ENCODE results near the gene NET1. TPM values are rescaled to one million over a fixed set of nuclear protein-coding genes. Genes with fewer than 3 reads are reported as not detected.

Gene NET1
- total RNA-seq, 2 experiments from 2014 or later, result 20.3 to 22.7 TPM

DNA sequence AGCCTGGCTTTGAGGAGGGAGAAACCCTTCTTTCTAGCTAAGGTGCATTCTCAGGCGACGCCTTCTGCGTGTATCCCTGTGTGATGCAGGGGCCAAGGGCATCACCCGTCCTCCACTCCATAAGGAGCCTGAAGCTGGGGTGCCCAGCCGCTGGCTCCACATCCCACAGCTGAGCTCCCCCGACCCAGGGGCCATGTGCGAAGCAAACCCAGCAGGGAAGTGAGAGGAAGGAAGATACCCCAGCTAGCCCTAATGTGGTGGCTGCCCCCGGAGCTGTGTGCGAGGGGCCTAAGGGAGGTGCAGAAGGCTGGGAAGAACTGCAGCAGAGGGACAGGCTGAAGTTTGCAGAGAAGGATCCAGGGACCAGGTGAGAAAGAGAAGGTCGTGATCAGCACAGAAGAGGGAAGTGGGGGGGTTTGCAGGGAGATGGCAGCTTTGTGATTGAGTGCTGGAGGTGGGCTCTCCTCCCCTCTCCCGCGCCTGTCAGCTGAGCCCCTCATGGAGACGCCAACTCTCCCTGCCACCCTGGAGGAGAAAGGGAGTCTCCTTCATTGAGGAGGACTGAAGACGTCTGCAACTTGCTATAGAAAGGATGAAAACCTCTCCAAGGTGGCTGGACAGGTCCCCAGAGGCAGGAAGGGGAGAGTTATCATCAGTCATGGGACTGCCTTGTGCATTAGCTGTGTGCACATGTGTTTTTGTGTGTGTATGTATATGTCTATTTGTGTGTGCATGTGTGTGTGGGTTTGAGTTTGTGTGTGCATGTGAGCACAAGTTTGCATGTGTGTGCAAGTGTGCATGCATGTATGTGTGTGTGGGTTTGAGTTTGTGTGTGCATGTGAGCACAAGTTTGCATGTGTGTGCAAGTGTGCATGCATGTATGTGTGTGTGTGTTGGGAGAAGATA lies 90.5 kb downstream of the NET1 start:
- H3K36me3 Mint-ChIP-seq, result no peaks in the 10 kb centered on the region
- peak; percentile 15 for DNase-seq
- H3K4me3 Mint-ChIP-seq, result no peak overlapping the region
- peaks cover 18% of the 10 kb centered on the region for H3K27me3 Mint-ChIP-seq
- H3K9me3 Mint-ChIP-seq, result no peaks in the 10 kb centered on the region
- peaks cover 2% of the 10 kb centered on the region for H3K4me1 Mint-ChIP-seq
- no peak overlapping the region for H3K27ac Mint-ChIP-seq
- no peak for ATAC-seq (ENCODE audit: low read depth)
- POLR2A ChIA-PET, result no interaction called here

DNA sequence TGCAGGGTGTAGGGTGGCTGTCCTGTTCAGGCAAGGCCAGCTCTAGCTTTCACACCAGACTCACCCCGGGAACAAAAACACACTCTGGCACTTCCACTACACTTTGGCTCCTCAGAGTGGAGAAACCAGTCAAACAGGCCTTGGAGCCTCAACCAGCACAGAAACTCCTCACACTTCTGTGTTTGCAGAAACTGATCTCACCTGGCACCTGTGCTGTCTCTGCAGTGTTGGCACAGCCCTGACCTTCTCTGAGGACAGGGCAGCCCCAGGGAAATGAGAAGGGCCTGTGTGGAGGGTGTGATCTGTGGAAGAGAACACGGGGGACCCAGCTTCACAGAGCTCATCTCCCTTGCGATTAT lies 91.1 kb downstream of the NET1 start:
- Mint-ChIP-seq H3K9me3 (no peaks in the 10 kb centered on the region), H3K4me3 (no peak overlapping the region), H3K27ac (no peak overlapping the region), H3K27me3 (peaks cover 18% of the 10 kb centered on the region), H3K36me3 (no peaks in the 10 kb centered on the region), H3K4me1 (peaks cover 2% of the 10 kb centered on the region)
- DNase-seq (peak; percentile 15), ATAC-seq (ENCODE audit: low read depth) (no peak)
- POLR2A ChIA-PET, result no interaction called here

DNA sequence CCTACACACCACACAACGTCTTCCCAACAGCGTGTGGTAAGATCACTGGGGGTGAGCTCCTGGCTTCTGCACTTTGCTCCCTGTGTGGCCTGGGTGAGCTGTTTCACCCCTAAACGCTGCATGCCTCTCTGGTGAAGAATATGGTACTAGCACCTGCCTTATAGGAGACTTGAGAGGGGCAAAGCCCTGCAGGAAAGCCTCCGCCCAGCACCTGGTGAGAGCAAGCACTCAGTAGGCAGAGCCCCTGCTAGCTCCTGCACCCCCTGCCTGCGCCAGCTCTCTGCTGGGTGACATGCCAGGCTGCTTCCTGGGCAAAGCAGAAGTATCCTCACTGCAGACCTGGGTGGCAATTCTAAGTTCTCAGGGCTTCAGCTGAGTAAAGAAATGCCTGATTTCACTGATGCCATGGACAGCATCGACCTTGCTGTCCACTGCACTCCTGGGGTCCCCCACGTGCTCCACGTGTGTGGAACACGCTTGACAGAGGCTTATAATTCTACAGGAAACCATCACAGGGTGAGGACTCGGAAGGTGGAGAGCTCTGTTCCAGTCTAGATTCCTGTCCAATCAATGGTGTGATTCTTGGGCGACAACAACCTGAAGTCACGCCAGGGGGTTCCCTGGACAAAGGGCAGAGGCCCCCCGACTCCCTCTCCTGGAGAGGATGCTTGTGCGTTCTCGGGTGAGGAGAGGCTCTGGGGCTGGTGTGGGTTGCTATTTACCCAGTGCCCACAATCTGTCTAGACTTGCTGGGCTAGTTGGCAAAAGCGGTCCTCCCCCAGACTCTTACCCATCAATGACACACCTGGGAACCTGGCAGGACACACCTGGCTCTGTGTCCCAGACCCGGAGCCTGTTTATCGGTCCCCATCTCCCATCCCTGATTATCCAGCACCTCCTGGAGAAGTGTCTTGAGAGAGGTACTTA lies 92.1 kb downstream of the NET1 start:
- Mint-ChIP-seq H3K9me3 (no peaks in the 10 kb centered on the region), H3K36me3 (no peaks in the 10 kb centered on the region), H3K4me1 (peaks cover 2% of the 10 kb centered on the region), H3K27me3 (peaks cover 22% of the 10 kb centered on the region), H3K4me3 (no peak overlapping the region), H3K27ac (no peak overlapping the region)
- DNase-seq, result peak; percentile 14
- no peak for ATAC-seq (ENCODE audit: low read depth)
- POLR2A ChIA-PET, result no interaction called here

DNA sequence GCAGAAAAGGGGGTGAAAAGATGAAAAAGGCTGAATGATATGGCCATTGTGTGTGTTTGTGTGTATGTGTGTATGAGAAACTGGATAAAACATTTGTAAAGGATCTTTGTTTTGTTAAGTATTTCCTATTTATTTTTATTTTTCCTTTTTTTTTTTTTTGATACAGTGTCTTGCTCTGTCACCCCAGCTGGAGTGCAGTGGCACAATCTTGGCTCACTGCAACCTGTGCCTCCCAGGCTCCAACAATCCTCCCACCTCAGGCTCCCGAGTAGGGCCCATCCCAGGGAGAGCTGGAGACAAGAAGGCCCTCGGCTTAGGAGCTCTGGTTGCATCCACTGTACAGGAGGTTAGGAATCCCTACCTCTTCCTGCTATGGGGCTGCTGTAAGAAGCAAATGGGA lies 93.9 kb downstream of the NET1 start:
- Mint-ChIP-seq H3K36me3 (no peaks in the 10 kb centered on the region), H3K9me3 (no peaks in the 10 kb centered on the region), H3K4me3 (no peak overlapping the region), H3K27ac (no peak overlapping the region), H3K4me1 (peaks cover 2% of the 10 kb centered on the region), H3K27me3 (peaks cover 13% of the 10 kb centered on the region)
- ATAC-seq (ENCODE audit: low read depth), result no peak
- no peak for DNase-seq
- POLR2A ChIA-PET, result no interaction called here

GRCh38 chr10:5506751-5507648 lies 94.6 kb downstream of the NET1 start:
- peak; percentile 19 for DNase-seq
- H3K27me3 Mint-ChIP-seq, result peaks cover 11% of the 10 kb centered on the region

DNA sequence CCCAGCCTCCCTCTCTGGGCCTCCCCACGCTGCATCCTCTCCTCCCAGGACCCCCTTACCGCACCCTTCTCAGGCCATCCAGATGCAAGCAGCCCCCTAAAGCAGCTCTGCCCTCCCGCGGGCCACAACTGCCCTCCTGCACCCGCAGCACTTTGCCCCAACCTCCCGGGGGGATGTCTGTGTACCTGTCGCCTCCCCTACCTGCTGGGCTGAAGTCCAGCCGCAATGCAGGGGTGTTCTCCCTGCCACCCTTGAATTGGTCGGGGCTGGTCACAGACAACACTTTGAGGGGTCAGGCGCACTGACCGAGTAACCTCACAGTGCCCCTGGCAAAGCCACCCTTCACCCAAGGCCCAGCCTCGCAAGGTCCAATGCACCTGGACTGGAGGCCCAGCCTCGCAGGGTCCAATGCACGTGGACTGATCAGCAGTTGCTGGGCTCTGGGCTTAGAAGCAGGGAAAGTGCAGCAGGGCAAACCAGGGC lies 95.3 kb downstream of the NET1 start:
- POLR2A ChIA-PET, result no interaction called here
- peaks cover 2% of the 10 kb centered on the region for H3K4me1 Mint-ChIP-seq
- H3K9me3 Mint-ChIP-seq, result no peaks in the 10 kb centered on the region
- ATAC-seq (ENCODE audit: low read depth), result no peak
- H3K27ac Mint-ChIP-seq, result no peak overlapping the region
- DNase-seq, result peak; percentile 8
- H3K27me3 Mint-ChIP-seq, result peaks cover 14% of the 10 kb centered on the region
- H3K36me3 Mint-ChIP-seq, result no peaks in the 10 kb centered on the region
- no peak overlapping the region for H3K4me3 Mint-ChIP-seq

More at GRCh38 chr10:5506751-5507648, 94.6 kb downstream of the NET1 start:
- Mint-ChIP-seq H3K4me1 (peaks cover 2% of the 10 kb centered on the region), H3K9me3 (no peaks in the 10 kb centered on the region), H3K36me3 (no peaks in the 10 kb centered on the region), H3K4me3 (no peak overlapping the region), H3K27ac (no peak overlapping the region)
- POLR2A ChIA-PET, result no interaction called here
- no peak for ATAC-seq (ENCODE audit: low read depth)

- Mint-ChIP-seq H3K4me3 (no peak overlapping the region), H3K36me3 (no peaks in the 10 kb centered on the region), H3K27me3 (peaks cover 11% of the 10 kb centered on the region), H3K9me3 (no peaks in the 10 kb centered on the region), H3K27ac (no peak overlapping the region), H3K4me1 (peaks cover 4% of the 10 kb centered on the region)
- ATAC-seq (ENCODE audit: low read depth) (no peak), DNase-seq (peak; percentile 10)
- POLR2A ChIA-PET, result no interaction called here
These were observed 95.8 kb downstream of the NET1 start for GRCh38 chr10:5508161-5508604.

Other genes with a start within 250 kb of the NET1 start
- gene AKR1C8, start 227.4 kb upstream of the NET1 start, total RNA-seq, result under 1 TPM in 1 of 2 experiments, not detected in 1; 0.48 TPM
- gene AKR1C4, start 215.7 kb upstream of the NET1 start, total RNA-seq, result not detected
- gene UCN3, start 47.6 kb upstream of the NET1 start, total RNA-seq, result not detected
- gene TUBAL3, start 7.7 kb upstream of the NET1 start, total RNA-seq, result not detected
- gene CALML5, start 87.0 kb downstream of the NET1 start, total RNA-seq, result not detected
- not detected for gene CALML3, start 112.4 kb downstream of the NET1 start, total RNA-seq